RWPE1 (cell line): ENCODE results near the gene MEIKIN.

ENCODE experiments used
- CTCF ChIA-PET: fragments of 350-600 bp; sonication (Branson Sonifier 250); formaldehyde crosslinking; extraction: SDS; loops from one replicate; lab custom pipeline; 2021; lab: Yijun Ruan, JAX
- POLR2A ChIA-PET: fragments of 400-600 bp; formaldehyde crosslinking; extraction: SDS; loops from one replicate; lab custom pipeline; 2020; ENCODE audit warnings: antibody characterized with exemption; ENCODE audit not compliant: low non-redundant PET; lab: Yijun Ruan, JAX
- DNase-seq: peaks from one replicate; pipeline ENCODE4 v3.0.0; 2012; ENCODE audit warnings: low spot score
- H3K27ac ChIP-seq: fragments of 450-650 bp; 2 replicates; pipeline ENCODE4 v1.5.1; 2017
- CTCF ChIP-seq: fragments of 450-650 bp; conservative IDR thresholded peaks from 2 replicates; pipeline ENCODE4 v1.5.1; 2017; ENCODE audit warnings: low read depth, mild to moderate bottlenecking

MEIKIN gene

GRCh38 chr5:131792896-131793295 lies 152.6 kb downstream of the MEIKIN start:
- H3K27ac ChIP-seq: no peak overlapping the region
- ChIA-PET CTCF (interaction anchor here (0.6 to 0.8 kb wide), 2 partner anchors 23 to 232 kb away, joined by 3 to 4 read pairs; no protein-coding TSS in a partner anchor), POLR2A (no interaction called here)
- no peak for DNase-seq
- TF ChIP-seq CTCF: no peak

GRCh38 chr5:131791866-131792265 lies 153.6 kb downstream of the MEIKIN start:
- no peak for TF ChIP-seq CTCF
- ChIA-PET POLR2A (no interaction called here), CTCF (no interaction called here)
- H3K27ac ChIP-seq: no peak overlapping the region
- no peak for DNase-seq

- no peak for TF ChIP-seq CTCF
- H3K27ac ChIP-seq: no peak overlapping the region
- no peak for DNase-seq
- ChIA-PET POLR2A (no interaction called here), CTCF (interaction anchor here (0.6 kb wide), 1 partner anchor 19 kb away, joined by 5 read pairs; no protein-coding TSS in a partner anchor)
Observed at GRCh38 chr5:131790550-131790949, 154.9 kb downstream of the MEIKIN start.

GRCh38 chr5:131789765-131790164 lies 155.7 kb downstream of the MEIKIN start:
- ChIA-PET CTCF (no interaction called here), POLR2A (no interaction called here)
- TF ChIP-seq CTCF: no peak
- DNase-seq: no peak
- no peak overlapping the region for H3K27ac ChIP-seq

GRCh38 chr5:131787736-131788135 lies 157.7 kb downstream of the MEIKIN start:
- ChIA-PET POLR2A (no interaction called here), CTCF (no interaction called here)
- H3K27ac ChIP-seq: no peak overlapping the region
- TF ChIP-seq CTCF: no peak
- DNase-seq: no peak

GRCh38 chr5:131786900-131787692 lies 158.4 kb downstream of the MEIKIN start:
- TF ChIP-seq CTCF: no peak
- no peak for DNase-seq
- POLR2A ChIA-PET: no interaction called here
- no peak overlapping the region for H3K27ac ChIP-seq
- CTCF ChIA-PET: no interaction called here
